GM18502 (cell line): ENCODE measurements around the gene WAPL.
"Not testable (repeated sequence)": the region's sequence is repeated elsewhere in the genome, so short reads cannot be mapped to it uniquely, and the experiment has no call there.

ENCODE experiments used
- ATAC-seq: cut with Tn5 transposase; IDR thresholded peaks from one replicate; pipeline ENCODE4 v1.9.1; 2021; ENCODE audit warnings: mild to moderate bottlenecking; ENCODE audit not compliant: unreplicated experiment, poor library complexity

WAPL gene

GRCh38 chr10:86521678-86522509 is at the start of gene WAPL:
Gene WAPL (minus strand): TSS chr10:86521792. CDS start chr10:86518069, 3,723 bp downstream.
- ATAC-seq = peak; percentile 93

GRCh38 chr10:86569335-86569734 is 47.7 kb upstream of the WAPL start:
- ATAC-seq = no peak

GRCh38 chr10:86566518-86566917 is 44.9 kb upstream of the WAPL start:
- ATAC-seq = not testable (repeated sequence)

GRCh38 chr10:86563338-86563737 is 41.7 kb upstream of the WAPL start:
- ATAC-seq = not testable (repeated sequence)

- not testable (repeated sequence) for ATAC-seq
These were observed 37.1 kb upstream of the WAPL start for GRCh38 chr10:86558695-86559094.

GRCh38 chr10:86556933-86557649 is 35.5 kb upstream of the WAPL start:
- no peak for ATAC-seq

GRCh38 chr10:86556532-86556931 is 34.9 kb upstream of the WAPL start:
- no peak for ATAC-seq

- no peak for ATAC-seq
These were observed 32.0 kb upstream of the WAPL start for GRCh38 chr10:86553639-86554038.

GRCh38 chr10:86553213-86553612 is 31.6 kb upstream of the WAPL start:
- no peak for ATAC-seq

- no peak for ATAC-seq
These were observed 25.7 kb upstream of the WAPL start for GRCh38 chr10:86547296-86547695.

- no peak for ATAC-seq
These were observed 23.5 kb upstream of the WAPL start for GRCh38 chr10:86545101-86545500.

- no peak for ATAC-seq
These were observed 18.4 kb upstream of the WAPL start for GRCh38 chr10:86540016-86540415.

GRCh38 chr10:86538547-86538946 is 17.0 kb upstream of the WAPL start:
- ATAC-seq = no peak

- ATAC-seq = not testable (repeated sequence)
These were observed 16.4 kb upstream of the WAPL start for GRCh38 chr10:86538040-86538439.

- ATAC-seq = peak; percentile 52
These were observed 14.8 kb upstream of the WAPL start for GRCh38 chr10:86536294-86536861.

GRCh38 chr10:86535132-86535882 is 13.7 kb upstream of the WAPL start:
- ATAC-seq = no peak

- no peak for ATAC-seq
These were observed 11.7 kb upstream of the WAPL start for GRCh38 chr10:86533328-86533727.

GRCh38 chr10:86528736-86529135 is 7.1 kb upstream of the WAPL start:
- ATAC-seq = not testable (repeated sequence)

GRCh38 chr10:86526606-86527005 is 5.0 kb upstream of the WAPL start:
- ATAC-seq = no peak

GRCh38 chr10:86525713-86526112 is 4.1 kb upstream of the WAPL start:
- not testable (repeated sequence) for ATAC-seq
